ENCODE results near the gene ZNF74.

The ZNF74 gene

DNA sequence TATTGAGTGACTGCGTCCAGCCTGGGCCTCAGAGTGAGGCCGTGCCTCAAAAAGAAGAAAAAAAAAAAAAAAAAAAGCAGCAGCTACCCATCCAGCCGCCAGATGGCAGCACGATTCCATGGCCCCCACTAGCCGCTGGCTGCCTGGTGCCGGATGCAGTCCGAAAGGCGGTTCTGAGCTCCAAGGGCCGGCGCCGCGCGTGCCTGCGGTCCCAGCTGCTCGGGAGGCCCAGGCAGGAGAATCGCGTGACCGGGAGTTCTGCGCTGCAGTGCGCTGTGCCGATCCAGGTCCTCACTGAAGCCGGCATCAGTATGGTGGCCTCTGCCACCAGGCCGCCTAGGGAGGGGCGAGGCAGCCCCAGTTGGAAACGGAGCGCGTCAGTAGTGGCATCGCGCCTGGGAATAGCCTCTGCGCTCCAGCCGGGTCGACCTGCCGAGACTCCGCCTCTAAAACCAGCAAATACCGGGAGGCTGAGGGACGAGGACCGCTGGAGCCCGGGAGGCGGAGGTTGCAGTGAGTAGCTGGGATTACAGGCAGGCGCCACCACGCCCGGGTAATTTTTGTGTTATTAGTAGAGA is 24.3 kb downstream of the ZNF74 start:
- in situ Hi-C loops (cut with HindIII; ENCODE audit: low sequenced_read_pairs) = no loop called here

DNA sequence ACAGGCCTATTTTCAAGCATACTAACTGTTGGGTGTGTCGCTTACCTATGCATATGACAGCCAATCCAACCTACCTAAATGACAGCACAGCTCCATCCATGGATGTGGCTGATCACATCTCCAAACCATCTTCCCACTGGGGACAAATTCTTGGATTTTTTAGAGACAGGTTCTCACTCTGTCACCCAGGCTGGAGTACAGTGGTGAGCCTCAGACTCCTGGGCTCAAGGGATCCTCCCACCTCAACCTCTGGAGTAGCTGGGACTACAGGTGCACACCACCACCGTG is 25.7 kb downstream of the ZNF74 start:
- in situ Hi-C loops (cut with HindIII; ENCODE audit: low sequenced_read_pairs) = no loop called here

DNA sequence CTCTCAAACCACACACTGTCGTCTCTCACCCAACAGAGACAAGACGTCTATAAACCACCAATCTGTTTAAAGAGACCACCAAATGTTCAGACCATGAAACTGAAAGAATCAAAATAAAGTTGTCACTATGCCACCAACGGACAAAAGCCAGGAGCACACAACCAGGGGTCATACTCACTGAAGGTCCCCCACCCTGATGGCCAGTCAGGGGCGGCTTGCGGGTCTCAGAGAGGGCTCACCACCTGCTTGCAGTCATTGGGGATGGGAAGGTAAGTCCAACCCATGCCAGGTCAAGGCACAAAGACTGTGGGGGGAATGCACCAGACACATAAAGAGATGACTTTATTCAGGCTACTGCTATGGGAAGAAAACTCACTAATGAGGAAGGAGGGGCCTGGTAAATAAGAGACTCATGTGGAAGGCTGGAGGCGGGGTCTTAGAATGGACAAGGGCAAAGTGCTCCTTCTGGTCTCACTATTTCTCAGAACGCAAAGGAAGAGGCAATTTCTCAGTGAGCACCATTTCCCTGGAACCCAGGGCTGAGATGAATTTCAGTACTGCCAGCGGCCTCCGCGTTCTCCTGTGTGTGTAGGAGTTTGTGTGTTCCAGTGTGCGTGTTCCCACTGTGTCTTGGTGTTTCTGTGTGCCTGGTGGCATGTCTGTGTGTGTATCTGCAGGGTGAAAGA is 26.3 kb downstream of the ZNF74 start:
- in situ Hi-C loops (cut with HindIII; ENCODE audit: low sequenced_read_pairs) = no loop called here

DNA sequence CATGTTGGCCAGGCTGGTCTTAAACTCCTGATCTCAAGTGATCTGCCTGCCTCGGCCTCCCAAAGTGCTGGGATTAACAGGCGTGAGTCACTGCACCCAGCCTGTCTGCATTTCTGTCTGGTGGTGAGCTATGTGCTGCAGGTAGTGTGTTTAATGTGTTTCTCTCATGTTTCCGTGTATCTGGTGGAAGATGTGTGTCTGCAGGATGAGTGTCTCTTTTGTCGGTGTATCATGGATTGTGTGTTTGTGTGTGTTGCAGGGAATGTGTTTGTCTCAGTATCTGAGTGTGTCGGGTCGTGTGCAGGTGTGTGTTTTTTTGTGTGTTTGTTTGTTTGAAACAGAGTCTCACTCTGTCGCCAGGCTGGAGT is 27.5 kb downstream of the ZNF74 start:
- in situ Hi-C loops (cut with HindIII; ENCODE audit: low sequenced_read_pairs) = no loop called here

DNA sequence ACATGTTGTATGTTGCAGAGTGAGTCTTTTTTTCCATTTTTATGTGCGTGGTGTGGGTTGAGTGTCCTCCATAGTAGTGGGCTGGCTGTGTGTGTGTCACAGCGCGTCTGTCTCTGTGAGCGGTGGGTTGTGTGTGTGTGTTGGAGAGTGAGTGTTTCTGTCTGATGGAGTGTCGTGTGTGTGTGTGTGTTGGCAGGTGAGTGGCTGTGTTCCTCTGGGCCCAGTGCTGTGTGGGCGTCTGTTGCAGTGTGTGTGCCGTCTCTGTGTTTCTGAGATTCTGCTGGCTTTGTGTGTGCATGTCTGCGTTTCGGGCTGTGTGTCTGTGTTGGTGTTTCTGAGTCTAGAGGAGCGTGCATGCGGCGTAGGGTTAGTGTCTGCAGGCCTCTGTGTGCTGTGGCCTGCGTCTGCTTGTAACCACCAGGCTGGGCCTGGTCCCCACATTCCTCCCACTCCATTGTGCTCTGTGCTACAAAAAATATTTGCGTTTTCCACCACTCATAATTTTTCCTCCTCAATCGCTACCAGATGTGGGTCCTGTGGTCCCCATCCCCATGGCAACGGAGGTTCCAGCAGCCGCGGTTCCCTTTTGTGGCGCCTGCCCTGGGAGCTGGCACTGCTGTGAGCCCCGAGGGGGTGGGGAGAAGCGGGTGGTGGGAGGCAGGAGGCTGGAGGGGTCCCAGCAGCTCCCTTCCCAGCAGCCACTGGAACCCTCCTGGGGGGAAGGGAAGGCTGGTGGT is 28.5 kb downstream of the ZNF74 start:
- in situ Hi-C loops (cut with HindIII; ENCODE audit: low sequenced_read_pairs) = no loop called here

DNA sequence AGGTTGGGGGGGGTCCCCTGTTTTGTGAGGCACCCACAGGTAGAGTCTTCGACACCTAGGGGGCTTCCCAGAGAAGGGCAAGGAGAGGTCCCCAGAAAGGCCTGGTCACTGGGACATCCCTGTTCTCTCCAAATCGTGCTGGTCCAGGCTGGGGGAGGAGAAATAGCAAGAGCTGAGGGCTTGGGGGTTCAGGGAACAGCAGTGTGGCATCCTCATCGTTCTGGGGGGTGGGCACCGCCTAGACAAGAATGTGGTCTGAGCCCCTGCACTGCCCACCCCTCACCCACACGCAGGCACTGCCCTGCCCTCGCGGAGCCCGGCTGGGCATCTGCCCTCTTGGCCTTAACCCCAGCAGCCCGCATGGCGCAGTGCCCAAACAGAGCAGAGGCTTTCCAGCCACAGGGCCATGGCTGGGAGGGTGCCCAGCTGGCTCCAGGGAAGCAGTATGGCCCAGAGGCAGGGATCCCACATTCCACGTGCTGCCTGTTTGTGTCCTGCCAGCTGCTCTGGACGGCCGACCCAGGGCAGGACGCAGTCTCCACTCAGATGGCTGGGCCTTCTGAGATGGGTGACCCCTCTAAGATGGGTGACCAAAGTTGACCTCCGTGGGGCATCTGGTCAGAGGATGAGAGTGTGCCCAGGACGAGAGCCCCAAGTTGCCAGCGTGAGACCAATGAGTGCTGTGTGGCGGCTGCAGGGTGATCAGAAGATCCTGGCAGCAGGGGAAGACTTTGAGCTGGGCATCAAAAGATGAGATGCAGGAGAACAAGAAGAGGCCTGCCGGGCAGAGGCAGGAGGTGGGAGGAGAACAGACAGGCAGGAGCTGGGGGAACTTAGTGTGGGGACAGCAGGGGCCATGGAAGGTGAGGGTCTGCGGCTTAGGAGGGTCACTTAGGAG is 29.3 kb downstream of the ZNF74 start:
- in situ Hi-C loops (cut with HindIII; ENCODE audit: low sequenced_read_pairs) = no loop called here

DNA sequence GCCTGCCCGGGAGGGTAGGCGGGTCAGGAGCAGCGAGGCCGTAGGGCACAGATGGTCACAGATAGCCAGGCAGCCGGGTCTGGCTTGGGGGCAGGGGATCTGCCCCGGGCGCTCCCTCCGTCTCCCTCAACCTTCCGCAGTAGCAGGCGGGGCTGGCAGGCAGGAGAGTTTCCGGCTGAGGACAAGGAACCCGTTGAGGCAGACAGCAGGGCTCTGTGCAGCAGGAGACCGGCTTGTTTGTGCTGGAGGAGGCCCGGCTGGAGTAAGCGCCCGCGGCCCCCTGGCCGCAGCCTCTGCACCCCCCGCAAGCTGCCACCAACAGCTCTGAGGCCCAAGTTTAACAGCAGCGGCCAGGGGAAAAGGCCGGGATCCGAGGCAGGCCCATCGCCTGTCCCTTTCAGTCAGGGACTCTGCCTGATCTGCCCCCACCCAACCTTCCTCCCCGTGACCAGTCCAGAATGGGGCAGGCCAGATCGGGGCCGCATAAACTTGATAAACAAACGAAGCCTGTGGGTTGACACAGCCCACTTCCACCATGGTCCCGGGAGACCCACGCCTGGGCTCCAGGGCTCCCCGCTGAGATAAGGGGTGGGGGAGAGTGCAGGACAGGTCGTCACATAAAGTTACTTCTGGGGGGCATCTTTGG is 30.1 kb downstream of the ZNF74 start:
- in situ Hi-C loops (cut with HindIII; ENCODE audit: low sequenced_read_pairs) = no loop called here

DNA sequence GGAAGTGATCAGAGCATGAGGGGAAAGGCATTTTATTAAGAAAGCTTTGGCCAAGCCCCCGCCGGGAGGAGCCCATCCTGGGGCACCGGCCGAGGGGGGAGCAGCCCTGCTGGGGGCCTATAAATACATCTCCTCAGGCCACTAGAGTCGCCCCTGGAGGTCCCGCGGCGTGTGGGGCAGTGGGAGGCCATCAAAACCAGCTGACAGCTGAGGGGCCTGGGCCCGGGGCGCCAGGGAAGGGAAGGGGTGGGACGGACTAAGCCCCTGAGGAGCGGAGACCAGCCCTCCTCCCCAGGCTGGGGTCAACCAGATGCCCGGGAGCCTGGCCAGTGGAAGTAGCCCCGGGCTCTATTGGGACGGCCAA is 30.6 kb downstream of the ZNF74 start:
- in situ Hi-C loops (cut with HindIII; ENCODE audit: low sequenced_read_pairs) = no loop called here

DNA sequence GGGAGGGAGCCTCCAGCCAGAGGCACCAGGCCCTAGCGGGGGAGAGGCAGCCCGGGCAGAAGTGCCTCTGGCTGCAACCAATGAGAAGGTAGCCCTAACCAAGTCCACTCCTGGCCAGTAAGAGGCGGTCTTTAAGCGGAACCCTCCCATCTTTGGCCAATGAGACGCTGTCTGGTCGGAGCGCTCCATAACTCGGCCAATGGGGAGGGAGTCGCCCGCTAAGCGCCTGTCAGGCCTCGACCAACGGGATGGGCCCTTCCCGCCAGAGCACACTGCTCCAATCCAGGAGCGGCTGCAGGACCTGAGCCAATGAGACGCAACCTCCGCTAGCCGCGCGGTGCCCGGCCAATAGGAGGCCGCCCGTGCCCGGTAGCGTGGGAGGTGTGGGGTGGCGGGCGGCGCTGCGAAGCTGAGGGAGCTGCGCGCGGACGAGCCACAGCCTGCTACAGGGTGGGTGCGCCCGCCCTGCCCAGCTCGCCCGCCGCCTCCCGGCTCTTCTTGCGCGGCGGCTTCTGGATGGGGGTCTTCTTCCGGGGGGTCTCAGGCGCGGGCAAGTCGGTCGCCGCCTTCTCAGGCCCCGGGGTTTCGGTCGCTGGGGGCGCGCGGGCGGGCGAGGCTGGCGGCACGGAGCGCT is 31.1 kb downstream of the ZNF74 start:
- in situ Hi-C loops (cut with HindIII; ENCODE audit: low sequenced_read_pairs) = no loop called here

DNA sequence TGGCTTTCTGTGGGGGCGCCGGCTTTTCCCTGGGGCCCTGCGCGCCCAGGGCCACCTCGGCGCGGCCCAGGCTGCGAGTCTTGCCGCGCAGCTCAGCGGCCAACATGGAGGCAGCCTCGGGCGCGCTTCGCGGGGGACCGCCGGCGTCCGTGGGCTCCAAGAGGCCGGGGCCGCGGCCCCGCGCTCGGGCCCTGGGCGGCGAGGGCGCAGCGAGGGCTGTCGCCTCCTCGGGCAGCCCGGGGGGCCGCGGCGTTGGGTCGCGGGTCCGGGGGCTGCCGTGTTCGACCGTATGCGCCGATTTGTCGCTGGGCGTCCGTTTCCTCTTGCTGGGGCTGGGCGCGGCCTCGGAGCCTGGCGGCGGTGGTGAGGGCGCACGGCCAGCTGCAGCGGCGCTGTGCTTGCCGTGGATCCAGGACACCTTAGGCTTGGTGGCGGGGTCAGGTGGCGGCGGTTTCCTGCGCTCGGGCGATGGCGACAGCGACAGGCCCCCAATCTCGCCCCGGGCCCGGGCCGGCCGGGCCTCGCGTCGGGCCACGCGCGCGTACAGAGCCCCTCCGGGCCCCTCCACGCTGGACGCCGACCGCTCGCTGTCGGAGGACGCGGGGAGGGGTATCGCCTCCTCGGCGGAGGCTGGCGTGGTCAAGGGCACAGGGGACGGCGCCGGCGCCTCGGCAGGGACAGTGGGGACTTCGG is 31.8 kb downstream of the ZNF74 start:
- in situ Hi-C loops (cut with HindIII; ENCODE audit: low sequenced_read_pairs) = no loop called here

DNA sequence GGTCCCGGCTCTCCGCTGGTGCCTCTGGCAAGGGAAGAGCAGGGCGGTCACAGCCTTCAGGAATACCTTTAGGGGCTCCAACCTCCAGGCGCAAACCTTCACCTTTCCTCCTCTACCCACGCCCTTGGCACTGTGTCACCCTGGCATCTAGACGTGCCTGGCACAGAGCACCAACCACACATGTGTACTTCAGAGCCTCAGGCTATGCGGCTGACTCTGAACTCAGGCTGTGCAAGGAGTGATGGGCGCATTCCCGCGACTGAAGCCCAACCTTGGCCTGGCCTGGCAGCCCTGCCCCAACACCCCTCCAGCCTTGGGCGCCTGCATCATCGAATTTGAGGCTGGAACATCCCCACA is 32.3 kb downstream of the ZNF74 start:
- in situ Hi-C loops (cut with HindIII; ENCODE audit: low sequenced_read_pairs) = no loop called here

DNA sequence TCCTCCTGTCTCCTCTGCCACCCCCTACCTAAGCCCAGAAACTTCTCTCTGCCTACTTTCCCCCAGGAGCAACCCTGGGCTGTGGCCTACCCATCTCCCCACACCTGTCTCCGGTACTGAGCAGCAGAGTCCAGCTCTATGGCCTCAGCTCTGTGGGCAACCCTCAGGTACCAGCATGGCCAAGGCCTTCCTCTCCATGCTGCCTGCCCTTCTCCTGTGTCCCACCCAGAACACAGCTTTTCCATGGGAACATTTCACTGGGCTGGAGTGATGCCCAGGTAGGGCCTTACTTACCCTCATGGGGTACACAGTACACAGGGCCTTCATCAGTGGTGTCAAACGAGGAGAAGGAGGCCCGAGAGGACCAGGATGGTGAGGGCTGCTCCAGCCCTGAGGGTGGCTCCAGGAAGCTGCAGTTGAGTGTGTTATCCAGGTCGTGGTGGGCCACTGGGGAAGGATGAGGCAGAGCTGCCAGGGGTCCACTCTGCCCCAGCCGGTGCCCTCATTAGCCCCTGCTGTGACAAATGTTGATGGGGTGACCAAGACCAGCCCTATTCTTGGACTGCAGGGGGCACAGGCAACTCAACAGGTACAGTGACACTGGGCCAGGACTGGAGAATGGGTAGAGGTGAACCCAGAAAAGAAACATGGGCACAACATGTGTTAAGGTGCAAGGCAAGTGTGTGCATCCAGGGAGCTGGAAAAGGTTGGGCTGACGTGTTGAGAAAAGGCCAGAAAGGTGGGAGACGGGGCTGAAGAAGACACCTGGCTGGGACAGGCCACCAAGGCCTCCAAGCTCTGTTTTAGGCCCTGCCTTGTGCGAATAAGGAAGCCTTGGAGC is 33.4 kb downstream of the ZNF74 start:
- in situ Hi-C loops (cut with HindIII; ENCODE audit: low sequenced_read_pairs) = no loop called here

DNA sequence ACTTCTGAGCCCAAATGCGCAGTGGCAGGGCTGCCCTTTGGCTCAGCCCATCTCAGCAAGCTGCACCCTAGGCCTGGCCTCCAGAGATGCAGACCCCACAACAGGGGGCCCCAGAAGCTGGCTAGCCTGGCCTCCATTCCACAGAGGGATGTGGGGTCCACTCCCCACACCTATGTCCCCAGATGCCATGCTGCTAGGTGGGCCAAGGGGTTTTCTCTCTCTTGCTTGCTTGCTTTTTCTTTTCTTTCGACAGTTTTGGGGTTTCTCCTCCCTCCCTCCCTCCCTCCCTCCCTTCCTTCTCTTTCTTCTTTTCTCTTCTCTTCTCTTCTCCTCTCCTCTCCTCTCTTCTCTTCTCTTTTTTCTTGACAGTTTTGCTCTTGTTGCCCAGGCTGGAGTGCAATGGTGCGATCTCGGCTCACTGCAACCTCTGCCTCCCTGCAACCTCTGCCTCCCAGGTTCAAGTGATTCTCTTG is 34.0 kb downstream of the ZNF74 start:
- in situ Hi-C loops (cut with HindIII; ENCODE audit: low sequenced_read_pairs) = no loop called here

DNA sequence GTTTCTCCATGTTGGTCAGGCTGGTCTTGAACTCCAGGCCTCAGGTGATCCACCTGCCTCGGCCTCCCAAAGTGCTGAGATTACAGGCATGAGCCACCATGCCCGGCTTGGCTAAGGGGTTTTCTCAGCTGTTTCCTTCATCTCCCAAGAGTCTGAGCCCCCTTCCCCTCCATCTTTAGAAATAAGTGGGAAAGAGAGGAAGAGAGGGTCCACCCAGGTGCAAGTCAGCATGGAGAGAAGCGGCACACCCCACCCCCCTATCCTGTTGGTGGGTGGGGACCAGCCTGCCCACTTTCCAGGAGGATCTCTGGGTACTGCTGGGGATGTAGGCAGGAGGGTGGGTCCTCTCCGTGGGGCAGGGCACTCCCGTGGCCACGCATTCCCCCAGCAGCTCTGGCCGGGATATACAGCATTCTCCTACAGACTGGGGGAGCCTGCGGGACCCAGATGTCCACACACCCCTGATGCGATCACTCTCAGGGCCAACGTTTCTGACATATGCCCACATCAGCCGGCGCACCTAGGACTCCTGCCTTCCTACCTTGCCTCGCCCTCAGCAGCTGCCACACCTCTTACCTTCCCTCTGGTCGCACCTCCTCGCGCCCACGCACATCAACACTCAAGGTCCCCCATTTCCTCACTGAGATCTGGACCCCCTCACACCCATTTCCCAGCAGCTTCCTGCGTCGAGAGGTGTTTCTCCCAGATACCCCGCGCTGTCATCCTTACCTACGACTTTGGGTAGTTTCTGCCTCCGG is 34.7 kb downstream of the ZNF74 start:
- in situ Hi-C loops (cut with HindIII; ENCODE audit: low sequenced_read_pairs) = no loop called here

DNA sequence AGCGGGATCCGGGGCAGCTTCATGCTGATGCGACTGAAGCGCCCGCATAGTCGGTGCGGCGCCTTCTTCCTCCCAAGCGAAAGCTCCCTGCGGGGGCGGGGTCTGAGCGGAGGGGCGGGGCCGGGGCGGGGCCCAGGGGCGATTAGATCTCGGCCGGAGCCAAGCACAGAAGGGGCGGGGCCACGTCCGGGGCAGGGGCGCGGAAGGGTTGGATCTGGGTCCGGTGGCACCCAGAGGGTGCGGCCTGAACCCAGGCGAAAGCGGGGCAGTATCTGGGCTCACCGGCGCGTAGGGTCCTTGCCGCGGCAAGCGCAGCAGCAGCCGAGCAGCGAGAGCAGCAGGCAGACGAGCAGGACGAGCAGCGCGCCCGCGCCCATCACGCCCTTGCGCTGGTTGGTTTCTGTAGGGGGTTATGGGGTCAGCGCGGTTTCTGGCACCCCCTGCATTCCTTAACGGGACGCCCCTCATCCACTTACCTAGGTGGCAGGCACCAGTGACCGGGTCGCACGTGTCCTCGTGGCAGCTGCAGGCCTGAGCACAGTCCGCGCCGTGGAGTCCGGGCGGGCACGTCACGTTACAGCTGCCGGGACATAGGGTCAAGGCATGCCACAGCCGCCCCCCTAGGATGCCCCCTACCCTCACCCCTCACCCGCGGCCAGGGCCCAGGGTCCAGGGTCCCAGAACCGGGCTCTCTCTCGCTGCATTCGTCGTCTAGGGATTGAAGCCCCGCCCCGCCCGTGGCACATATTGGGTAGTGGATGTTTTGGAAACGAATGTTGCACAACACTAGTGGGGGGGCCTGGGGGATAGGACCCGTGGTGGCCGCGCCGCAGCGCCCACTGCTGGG is 35.5 kb downstream of the ZNF74 start:
- in situ Hi-C loops (cut with HindIII; ENCODE audit: low sequenced_read_pairs) = no loop called here

DNA sequence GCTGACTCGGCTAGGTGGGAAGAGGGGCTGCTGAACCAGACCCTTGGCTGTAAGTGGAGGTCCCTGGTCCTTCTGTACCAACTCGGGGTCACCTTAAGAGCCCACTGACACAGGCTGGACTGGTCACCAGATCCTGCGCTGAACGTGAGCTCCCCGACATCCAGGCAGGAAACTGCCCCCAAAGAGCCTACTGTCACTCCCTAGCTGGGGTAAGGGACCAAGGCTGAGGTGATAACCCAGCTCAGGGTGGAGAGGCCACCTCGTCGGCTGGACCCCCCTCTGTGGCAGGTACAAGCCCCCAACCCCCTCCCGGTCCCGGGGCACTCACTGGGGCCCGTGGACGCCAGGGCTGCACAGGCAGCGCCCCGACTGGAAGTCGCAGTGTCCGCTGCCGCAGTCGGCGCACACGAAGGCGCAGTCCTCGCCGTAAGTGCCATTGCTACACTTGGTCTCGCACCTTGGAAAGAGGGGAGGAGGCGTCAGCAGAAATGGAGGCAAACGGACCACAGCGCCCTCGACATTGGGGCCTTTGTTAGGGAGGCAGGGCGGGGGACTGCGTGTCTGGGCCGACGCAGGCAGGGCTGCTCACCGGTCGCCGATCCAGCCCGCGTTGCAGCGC is 36.3 kb downstream of the ZNF74 start:
- in situ Hi-C loops (cut with HindIII; ENCODE audit: low sequenced_read_pairs) = no loop called here
